Ishikawa (cell line): ENCODE data around the gene OSBPL1A.

Source experiments
- CEBPB ChIP-seq: IDR thresholded peaks from 2 replicates; pipeline ENCODE4 v1.6.1; 2012
- CREB1 ChIP-seq: IDR thresholded peaks from 2 replicates; pipeline ENCODE4 v1.6.1; 2012; ENCODE audit warnings: low read depth
- EGR1 ChIP-seq: IDR thresholded peaks from 2 replicates; pipeline ENCODE4 v1.6.1; 2012
- EP300 ChIP-seq: IDR thresholded peaks from 2 replicates; pipeline ENCODE4 v1.6.1; 2012; ENCODE audit warnings: borderline replicate concordance
- FOXM1 ChIP-seq: IDR thresholded peaks from 2 replicates; pipeline ENCODE4 v1.6.1; 2012; ENCODE audit warnings: low read depth, borderline replicate concordance
- RAD21 ChIP-seq: IDR thresholded peaks from 2 replicates; pipeline ENCODE4 v1.6.1; 2012; ENCODE audit warnings: low read depth
- TAF1 ChIP-seq: IDR thresholded peaks from 2 replicates; pipeline ENCODE4 v1.6.1; 2012; ENCODE audit warnings: low read depth, mild to moderate bottlenecking
- TCF12 ChIP-seq: IDR thresholded peaks from 2 replicates; pipeline ENCODE4 v1.6.1; 2012; ENCODE audit warnings: low read depth
- YY1 ChIP-seq: IDR thresholded peaks from 2 replicates; pipeline ENCODE4 v1.6.1; 2012; ENCODE audit warnings: low read depth
- ZBTB7A ChIP-seq: IDR thresholded peaks from 2 replicates; pipeline ENCODE4 v1.6.1; 2012; ENCODE audit warnings: low read depth
- TF ChIP-seq, protein P1 (sequence below): IDR thresholded peaks from 2 replicates; pipeline ENCODE4 v1.6.1; 2012; ENCODE audit warnings: low read depth, mild to moderate bottlenecking
- TF ChIP-seq, protein P2 (sequence below): IDR thresholded peaks from 2 replicates; pipeline ENCODE4 v1.6.1; 2012
- TF ChIP-seq, protein P3 (sequence below): IDR thresholded peaks from 2 replicates; pipeline ENCODE4 v1.6.1; 2012

DNA sequence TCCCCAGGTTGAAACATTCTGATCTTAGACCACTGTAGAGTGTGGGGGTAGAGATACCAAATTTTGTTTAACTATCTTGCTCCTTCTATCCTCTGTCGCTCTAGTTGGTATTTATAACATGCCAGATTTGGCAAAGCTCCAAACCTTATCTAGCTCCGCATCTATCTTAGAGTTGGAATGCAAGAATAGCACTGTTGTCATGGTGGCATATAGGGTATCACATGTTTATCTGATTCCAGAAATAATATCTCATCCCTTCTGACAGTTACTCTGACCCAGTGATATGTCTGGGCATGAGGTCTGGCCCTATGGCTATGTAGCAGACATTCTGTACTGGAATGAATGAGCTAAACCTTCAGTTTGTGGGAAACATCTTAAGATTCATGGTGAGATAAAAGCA lies 207.0 kb downstream of the OSBPL1A start:
- no peak for TF ChIP-seq FOXM1
- TF ChIP-seq, protein P1, sequence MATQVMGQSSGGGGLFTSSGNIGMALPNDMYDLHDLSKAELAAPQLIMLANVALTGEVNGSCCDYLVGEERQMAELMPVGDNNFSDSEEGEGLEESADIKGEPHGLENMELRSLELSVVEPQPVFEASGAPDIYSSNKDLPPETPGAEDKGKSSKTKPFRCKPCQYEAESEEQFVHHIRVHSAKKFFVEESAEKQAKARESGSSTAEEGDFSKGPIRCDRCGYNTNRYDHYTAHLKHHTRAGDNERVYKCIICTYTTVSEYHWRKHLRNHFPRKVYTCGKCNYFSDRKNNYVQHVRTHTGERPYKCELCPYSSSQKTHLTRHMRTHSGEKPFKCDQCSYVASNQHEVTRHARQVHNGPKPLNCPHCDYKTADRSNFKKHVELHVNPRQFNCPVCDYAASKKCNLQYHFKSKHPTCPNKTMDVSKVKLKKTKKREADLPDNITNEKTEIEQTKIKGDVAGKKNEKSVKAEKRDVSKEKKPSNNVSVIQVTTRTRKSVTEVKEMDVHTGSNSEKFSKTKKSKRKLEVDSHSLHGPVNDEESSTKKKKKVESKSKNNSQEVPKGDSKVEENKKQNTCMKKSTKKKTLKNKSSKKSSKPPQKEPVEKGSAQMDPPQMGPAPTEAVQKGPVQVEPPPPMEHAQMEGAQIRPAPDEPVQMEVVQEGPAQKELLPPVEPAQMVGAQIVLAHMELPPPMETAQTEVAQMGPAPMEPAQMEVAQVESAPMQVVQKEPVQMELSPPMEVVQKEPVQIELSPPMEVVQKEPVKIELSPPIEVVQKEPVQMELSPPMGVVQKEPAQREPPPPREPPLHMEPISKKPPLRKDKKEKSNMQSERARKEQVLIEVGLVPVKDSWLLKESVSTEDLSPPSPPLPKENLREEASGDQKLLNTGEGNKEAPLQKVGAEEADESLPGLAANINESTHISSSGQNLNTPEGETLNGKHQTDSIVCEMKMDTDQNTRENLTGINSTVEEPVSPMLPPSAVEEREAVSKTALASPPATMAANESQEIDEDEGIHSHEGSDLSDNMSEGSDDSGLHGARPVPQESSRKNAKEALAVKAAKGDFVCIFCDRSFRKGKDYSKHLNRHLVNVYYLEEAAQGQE: no peak
- TF ChIP-seq TAF1: no peak
- no peak for TF ChIP-seq EGR1
- TF ChIP-seq YY1: no peak
- TF ChIP-seq, protein P2, sequence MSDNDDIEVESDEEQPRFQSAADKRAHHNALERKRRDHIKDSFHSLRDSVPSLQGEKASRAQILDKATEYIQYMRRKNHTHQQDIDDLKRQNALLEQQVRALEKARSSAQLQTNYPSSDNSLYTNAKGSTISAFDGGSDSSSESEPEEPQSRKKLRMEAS: no peak
- no peak for TF ChIP-seq TCF12
- no peak for TF ChIP-seq EP300
- TF ChIP-seq ZBTB7A: no peak
- TF ChIP-seq, protein P3, sequence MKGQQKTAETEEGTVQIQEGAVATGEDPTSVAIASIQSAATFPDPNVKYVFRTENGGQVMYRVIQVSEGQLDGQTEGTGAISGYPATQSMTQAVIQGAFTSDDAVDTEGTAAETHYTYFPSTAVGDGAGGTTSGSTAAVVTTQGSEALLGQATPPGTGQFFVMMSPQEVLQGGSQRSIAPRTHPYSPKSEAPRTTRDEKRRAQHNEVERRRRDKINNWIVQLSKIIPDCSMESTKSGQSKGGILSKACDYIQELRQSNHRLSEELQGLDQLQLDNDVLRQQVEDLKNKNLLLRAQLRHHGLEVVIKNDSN: no peak
- TF ChIP-seq CEBPB: no peak
- TF ChIP-seq CREB1: no peak
- TF ChIP-seq RAD21: no peak
